K562 (cell line): ENCODE measurements around the gene CTDNEP1. TPM values are rescaled to one million over a fixed set of nuclear protein-coding genes. Genes with fewer than 3 reads are reported as not detected.

Source experiments
- ATAC-seq: fragments of 200-7000 bp; cut with Tn5 transposase; 3 replicates; pipeline ENCODE4 v1.9.1; 2020; ENCODE audit warnings: moderate library complexity
- BruUV-seq: library from RNA; stranded (reverse); fragments of 400-500 nt; replicated peaks from 2 replicates; lab custom pipeline; 2021; lab: Mats Ljungman, UMichigan
- CTCF ChIA-PET: fragments of 300-600 bp; formaldehyde crosslinking; extraction: SDS; loops from one replicate; lab custom pipeline; 2021; ENCODE audit warnings: low intra/inter-chr PET ratio; lab: Yijun Ruan, JAX
- POLR2A ChIA-PET: fragments of 300-600, 350-650 bp; sonication (Branson Sonifier 250); formaldehyde crosslinking; extraction: SDS; loops from one replicate; lab custom pipeline; 2021; ENCODE audit warnings: antibody characterized with exemption, inconsistent platforms; lab: Yijun Ruan, JAX
- DNase-seq, 4 experiments: peaks; one replicate each; pipeline versions ENCODE4 v3.0.0 to v3.0.0-alpha.2; 2011 to 2018; ENCODE audit warnings: low spot score in 3 of 4, mixed read lengths in 3 of 4; ENCODE audit errors: extremely low read depth in 1 of 4
- FAIRE-seq: peaks from 2 replicates; lab custom pipeline; 2011; peaks lifted over from hg19 to GRCh38; lab: Jason Lieb, UNC
- H2AFZ ChIP-seq: 2 replicates; pipeline ENCODE4 v1.6.0; 2011; ENCODE audit warnings: low read depth, low read length, control low read depth, inconsistent platforms
- H3K27ac ChIP-seq: fragments of 200-600 bp; 3 replicates; pipeline ENCODE4 v1.8.0; 2011; ENCODE audit warnings: low read depth, mild to moderate bottlenecking, control low read depth, inconsistent platforms, low read length, moderate library complexity, mixed read lengths; ENCODE audit errors: extremely low read depth
- H3K27me3 ChIP-seq, 2 experiments: fragments of 300-600 bp in 1 of 2; 2 replicates in 1 of 2; 3 replicates in 1 of 2; pipeline versions ENCODE4 v1.6.0 to v1.8.0; 2011; ENCODE audit warnings: inconsistent platforms in 2 of 2, low read length in 2 of 2, mild to moderate bottlenecking in 1 of 2, mixed read lengths in 1 of 2, moderate library complexity in 1 of 2; ENCODE audit not compliant: control insufficient read depth in 2 of 2, insufficient read depth in 2 of 2
- H3K36me3 ChIP-seq: fragments of 300-600 bp; 3 replicates; pipeline ENCODE4 v1.8.0; 2011; ENCODE audit warnings: mild to moderate bottlenecking, low read length, inconsistent platforms; ENCODE audit not compliant: control insufficient read depth, insufficient read depth
- H3K4me1 ChIP-seq, 2 experiments: fragments of 200-600 bp in 1 of 2; replicated peaks in 1 of 2; 2 replicates in 1 of 2; 3 replicates in 1 of 2; pipeline versions ENCODE4 v1.5.1 to v1.8.0; 2011; ENCODE audit warnings: inconsistent platforms in 2 of 2, low read length in 2 of 2, mild to moderate bottlenecking in 1 of 2, mixed read lengths in 1 of 2, moderate library complexity in 1 of 2; ENCODE audit not compliant: control insufficient read depth in 2 of 2, insufficient read depth in 2 of 2
- H3K4me2 ChIP-seq: 2 replicates; pipeline ENCODE4 v1.6.1; 2011; ENCODE audit warnings: low read length, control low read depth, inconsistent platforms, mixed read lengths; ENCODE audit not compliant: insufficient read depth
- H3K4me3 ChIP-seq: fragments of 200-600 bp; sonication (generic), shearing (Covaris generic); 2 replicates; pipeline ENCODE4 v1.5.1; 2016; ENCODE audit warnings: control low read depth, inconsistent platforms
- H3K79me2 ChIP-seq: fragments of 200-600 bp; 3 replicates; pipeline ENCODE4 v1.8.0; 2011; ENCODE audit warnings: low read length, inconsistent platforms; ENCODE audit not compliant: control insufficient read depth, insufficient read depth
- H3K9ac ChIP-seq, 2 experiments: 2 replicates each; pipeline versions ENCODE4 v1.6.0 to v1.6.1; 2011; ENCODE audit warnings: low read depth in 2 of 2, low read length in 2 of 2, control low read depth in 1 of 2, inconsistent platforms in 1 of 2, mild to moderate bottlenecking in 1 of 2, mixed read lengths in 1 of 2; ENCODE audit not compliant: insufficient read depth in 1 of 2
- H3K9me1 ChIP-seq: one replicate; pipeline ENCODE4 v1.6.0; 2011; ENCODE audit warnings: inconsistent platforms, mild to moderate bottlenecking, low read length, moderate library complexity; ENCODE audit not compliant: control insufficient read depth, insufficient read depth
- H3K9me3 ChIP-seq: replicated peaks from 2 replicates; pipeline ENCODE4 v1.5.1; 2011; ENCODE audit warnings: low read depth, low read length, inconsistent platforms; ENCODE audit not compliant: control insufficient read depth, insufficient read depth
- H4K20me1 ChIP-seq: replicated peaks from 2 replicates; pipeline ENCODE4 v1.6.1; 2011; ENCODE audit warnings: low read length, inconsistent platforms, mixed read lengths; ENCODE audit not compliant: control insufficient read depth, insufficient read depth
- NR2C1 ChIP-seq, 2 experiments: fragments of 450-650 bp; IDR thresholded peaks; 2 replicates each; pipeline ENCODE4 v1.6.1; 2017; ENCODE audit warnings: mild to moderate bottlenecking in 2 of 2, antibody characterized with exemption in 1 of 2, inconsistent platforms in 1 of 2, missing compliant biosample characterization in 1 of 2, missing genetic modification characterization in 1 of 2
- NR2C2 ChIP-seq, 2 experiments: fragments of 200-800 bp in 1 of 2; sonication (Bioruptor generic) in 1 of 2; sonication (generic) in 1 of 2; formaldehyde crosslinking in 1 of 2; IDR thresholded peaks; 2 replicates each; pipeline versions ENCODE4 v1.6.1 to v1.8.0; 2016 to 2022; ENCODE audit warnings: mild to moderate bottlenecking in 1 of 2, missing compliant biosample characterization in 1 of 2, missing genetic modification characterization in 1 of 2, missing genetic modification reagents in 1 of 2
- ZFP1 ChIP-seq: fragments of 450-650 bp; formaldehyde crosslinking; IDR thresholded peaks from 2 replicates; pipeline ENCODE4 v1.4.0; 2020; ENCODE audit warnings: mild to moderate bottlenecking, mixed read lengths
- WGBS: fragments of 100-300 bp; shearing (Covaris generic); methylation state at CpG from one replicate; pipeline ENCODE4 v1.1.6; 2016; ENCODE audit warnings: low coverage, mixed read lengths; ENCODE audit not compliant: insufficient coverage; ENCODE audit errors: missing lambda C conversion rate; 5-methylcytosine and 5-hydroxymethylcytosine counted together
- in situ Hi-C: fragments of 300-500 bp; cut with MboI; formaldehyde crosslinking; loops from 4 replicates; pipeline ENCODE4 v1.15.0; 2018; ENCODE audit warnings: inconsistent platforms, mixed read lengths
- intact Hi-C: fragments of 100-400 bp; cut with micrococcal nuclease; formaldehyde crosslinking; loops from 2 replicates; pipeline ENCODE4 v1.14.2; 2022
- polyA plus RNA-seq, 8 experiments: library from polyadenylated mRNA; depleted of rRNA in 4 of 8; stranded (reverse) in 5 of 8; unstranded in 3 of 8; fragments of >200 nt; fragmentation: Nextera tagmentation in 2 of 8; fragmentation: Illumina TruSeq in 1 of 8; extraction: Ambion mirVana in 2 of 8; extraction: Trizol in 1 of 8; gene quantifications; 2 replicates each; pipeline versions ENCODE4 v1.2.1 to v1.2.3, GENCODE V29; 2011 to 2014; ENCODE audit warnings: inconsistent platforms in 1 of 8, missing spikeins in 1 of 8
- total RNA-seq, 7 experiments: library from RNA; depleted of rRNA in 6 of 7; stranded (reverse); fragments of >200 nt in 6 of 7; fragmentation: Illumina TruSeq in 2 of 7; extraction: Trizol in 2 of 7; gene quantifications; 2 replicates each; pipeline versions ENCODE4 v1.2.1 to v1.2.3, GENCODE V29; 2011 to 2021; ENCODE audit warnings: low replicate concordance in 1 of 7

Gene CTDNEP1
- total and polyA plus RNA-seq, 9 of the 15 experiments (the other 6 are each of a cell fraction or from before 2014, with no cell fraction given): 10.7 to 150 (median 28.5) TPM

DNA sequence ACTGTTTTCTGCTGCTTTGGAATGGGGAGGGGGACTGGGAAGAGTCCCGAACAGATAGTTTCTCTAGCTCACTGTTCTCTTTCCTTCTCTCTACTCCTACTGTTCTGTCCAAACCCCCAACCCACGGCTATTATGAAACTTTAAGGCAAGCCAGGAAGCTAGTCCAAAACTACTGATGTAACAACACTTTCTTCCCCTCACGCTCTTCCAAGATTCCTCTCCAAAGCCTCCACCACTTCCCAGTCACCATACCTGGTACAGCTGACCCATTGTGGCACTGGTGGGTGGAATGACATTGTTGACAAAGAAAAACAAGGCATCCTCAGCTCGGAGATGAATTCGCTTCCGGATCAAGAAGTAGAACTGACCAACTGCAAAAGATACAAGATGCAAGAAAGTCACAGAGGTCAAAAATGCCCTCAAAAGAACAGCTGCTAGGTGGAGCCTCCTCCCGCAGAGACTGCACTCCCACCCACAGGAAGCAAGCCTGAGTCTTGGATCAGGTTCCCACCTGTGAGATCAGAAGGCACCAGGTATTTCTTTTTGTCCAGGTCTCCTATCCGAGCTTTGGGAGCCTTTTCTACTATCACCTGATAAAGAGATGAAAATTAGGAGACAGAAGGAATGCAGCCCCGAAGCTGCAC is 10.3 kb downstream of the CTDNEP1 start:
- Histone ChIP-seq H3K27me3 (no peaks in the 10 kb centered on the region), H3K4me2 (peak overlapping the region; percentile 88), H3K9me3 (no peaks in the 10 kb centered on the region), H2AFZ (no peak overlapping the region), H3K4me3 (peak overlapping the region; percentile 68), H3K9me1 (no peaks in the 10 kb centered on the region), H3K36me3 (peaks cover 52% of the 10 kb centered on the region), H4K20me1 (peaks cover 5% of the 10 kb centered on the region; the same call in 1 of the 2 replicates), H3K27ac (peak overlapping the region; percentile 98), H3K79me2 (peaks cover 56% of the 10 kb centered on the region), H3K9ac (peak overlapping the region; percentile 80 to 97; a peak in 3 of 4 replicates), H3K4me1 (peaks cover 27 to 31% of the 10 kb centered on the region in 2 experiments; a peak in 4 of 5 replicates)
- no peak for TF ChIP-seq ZFP1 (CRISPR knock-in tag)
- no peak for TF ChIP-seq NR2C2 (CRISPR knock-in tag; IDR thresholded peaks at IDR 0.05)
- peak; percentile 54 for TF ChIP-seq NR2C2 (tag; IDR thresholded peaks at IDR 0.05)
- TF ChIP-seq NR2C1 (IDR thresholded peaks at IDR 0.05): peak; percentile 49; the same call in 1 of the 2 replicates
- peak; percentile 46; the same call in 1 of the 2 replicates for TF ChIP-seq NR2C1 (tag; IDR thresholded peaks at IDR 0.05)
- DNase-seq (no peak), FAIRE-seq (peak; percentile 75), ATAC-seq (no peak)
- no TSS peak for BruUV-seq
- ChIA-PET CTCF (no interaction called here), POLR2A (interaction anchor here (0.6 to 3.6 kb wide), 7 partner anchors 7 to 88 kb away, joined by 3 to 16 read pairs (median 9); partner anchors contain the start of genes ACADVL, CTDNEP1, DLG4 and DVL2)
- intact Hi-C loops: no loop called here
- in situ Hi-C loops: no loop called here
- WGBS: 15% methylated on average over 8 of the region's 9 CpGs
